AG09319 (cell line): ENCODE measurements around the gene EXOSC9.

Source experiments
- DNase-seq: peaks from one replicate; pipeline ENCODE4 v3.0.0-alpha.2; 2010; ENCODE audit warnings: low read depth; ENCODE audit errors: extremely low read depth
- TF ChIP-seq, protein P1 (sequence below): IDR thresholded peaks from 2 replicates; pipeline ENCODE4 v1.5.1; 2011; ENCODE audit warnings: low read depth, mild to moderate bottlenecking, inconsistent platforms, low read length, moderate library complexity

The EXOSC9 gene

DNA sequence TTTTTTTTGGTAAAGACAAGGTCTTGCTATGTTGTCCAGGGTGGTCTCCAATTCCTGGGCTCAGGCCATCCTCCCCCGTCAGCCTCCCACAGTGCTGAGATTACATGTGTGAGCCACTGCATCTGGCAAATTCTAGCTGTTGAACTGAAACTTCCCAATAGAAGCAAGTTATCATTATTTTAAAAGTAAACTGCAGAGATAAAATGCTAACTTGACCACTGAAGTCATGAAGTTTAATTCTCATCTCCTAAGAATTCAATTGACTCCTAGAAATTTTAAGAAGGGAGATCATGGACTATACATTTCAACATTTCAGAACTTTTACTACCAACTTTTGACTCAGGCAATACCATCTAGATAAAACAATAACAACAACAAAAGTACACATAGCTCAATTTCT is 11.7 kb upstream of the EXOSC9 start:
- TF ChIP-seq, protein P1, sequence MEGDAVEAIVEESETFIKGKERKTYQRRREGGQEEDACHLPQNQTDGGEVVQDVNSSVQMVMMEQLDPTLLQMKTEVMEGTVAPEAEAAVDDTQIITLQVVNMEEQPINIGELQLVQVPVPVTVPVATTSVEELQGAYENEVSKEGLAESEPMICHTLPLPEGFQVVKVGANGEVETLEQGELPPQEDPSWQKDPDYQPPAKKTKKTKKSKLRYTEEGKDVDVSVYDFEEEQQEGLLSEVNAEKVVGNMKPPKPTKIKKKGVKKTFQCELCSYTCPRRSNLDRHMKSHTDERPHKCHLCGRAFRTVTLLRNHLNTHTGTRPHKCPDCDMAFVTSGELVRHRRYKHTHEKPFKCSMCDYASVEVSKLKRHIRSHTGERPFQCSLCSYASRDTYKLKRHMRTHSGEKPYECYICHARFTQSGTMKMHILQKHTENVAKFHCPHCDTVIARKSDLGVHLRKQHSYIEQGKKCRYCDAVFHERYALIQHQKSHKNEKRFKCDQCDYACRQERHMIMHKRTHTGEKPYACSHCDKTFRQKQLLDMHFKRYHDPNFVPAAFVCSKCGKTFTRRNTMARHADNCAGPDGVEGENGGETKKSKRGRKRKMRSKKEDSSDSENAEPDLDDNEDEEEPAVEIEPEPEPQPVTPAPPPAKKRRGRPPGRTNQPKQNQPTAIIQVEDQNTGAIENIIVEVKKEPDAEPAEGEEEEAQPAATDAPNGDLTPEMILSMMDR: no peak
- DNase-seq: no peak

DNA sequence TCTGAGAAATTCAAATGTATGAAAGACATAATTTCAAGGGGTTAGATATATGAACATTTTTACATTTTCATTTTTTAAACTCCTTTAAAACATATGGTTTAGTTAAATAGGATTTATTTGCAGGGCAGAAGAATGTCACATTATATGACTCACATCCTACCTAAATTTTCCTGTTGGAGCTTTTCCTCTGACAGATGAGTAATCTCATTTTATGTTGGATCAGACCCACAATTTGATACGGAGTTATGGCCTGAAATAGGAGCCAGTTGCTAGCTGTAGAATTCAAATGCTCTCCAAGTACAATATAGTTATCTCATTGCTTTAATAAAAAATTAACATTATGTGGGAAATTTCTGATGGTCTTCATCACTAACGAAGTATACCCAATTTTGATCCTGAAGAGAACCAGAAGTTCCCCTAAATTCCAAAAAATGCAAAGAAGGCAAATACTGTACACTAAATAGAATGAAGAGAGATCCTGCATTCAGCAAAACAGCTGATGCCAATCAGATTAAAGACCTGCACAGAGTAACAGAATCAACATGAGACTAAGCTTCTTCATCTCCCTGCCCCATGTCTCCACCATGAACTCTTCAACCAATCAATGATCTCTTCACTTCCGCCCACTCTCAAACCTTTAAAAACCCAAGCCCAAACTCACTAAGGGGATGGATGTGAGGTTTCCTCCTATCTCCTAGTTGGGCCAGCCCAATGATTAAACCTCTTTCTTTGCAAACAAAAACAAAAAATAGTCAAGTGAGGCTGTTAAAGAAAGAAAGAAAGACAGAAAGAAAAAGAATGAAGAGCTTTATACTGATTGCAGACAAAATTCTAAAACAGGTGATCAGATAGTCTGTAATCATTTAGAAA is 10.9 kb upstream of the EXOSC9 start:
- no peak for DNase-seq
- TF ChIP-seq, protein P1: no peak

DNA sequence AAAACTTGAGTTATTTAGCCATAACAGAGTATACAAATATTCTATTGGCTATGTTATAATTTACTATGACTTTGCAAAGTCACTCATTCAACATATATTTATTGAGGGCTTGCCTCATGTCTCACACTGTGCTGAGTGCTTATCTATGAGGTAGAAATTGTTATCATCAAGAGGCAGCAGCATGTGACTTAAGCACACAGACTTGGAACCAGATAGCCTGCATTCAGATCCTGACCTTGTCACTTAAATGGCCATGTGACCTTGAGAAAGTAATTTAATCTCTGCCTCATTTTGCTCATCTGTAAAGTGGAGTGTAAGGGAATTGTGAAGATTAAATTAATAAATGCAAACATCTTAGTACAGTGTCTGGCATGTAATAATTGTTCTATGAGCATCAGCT is 10.1 kb upstream of the EXOSC9 start:
- no peak for DNase-seq
- TF ChIP-seq, protein P1: no peak

DNA sequence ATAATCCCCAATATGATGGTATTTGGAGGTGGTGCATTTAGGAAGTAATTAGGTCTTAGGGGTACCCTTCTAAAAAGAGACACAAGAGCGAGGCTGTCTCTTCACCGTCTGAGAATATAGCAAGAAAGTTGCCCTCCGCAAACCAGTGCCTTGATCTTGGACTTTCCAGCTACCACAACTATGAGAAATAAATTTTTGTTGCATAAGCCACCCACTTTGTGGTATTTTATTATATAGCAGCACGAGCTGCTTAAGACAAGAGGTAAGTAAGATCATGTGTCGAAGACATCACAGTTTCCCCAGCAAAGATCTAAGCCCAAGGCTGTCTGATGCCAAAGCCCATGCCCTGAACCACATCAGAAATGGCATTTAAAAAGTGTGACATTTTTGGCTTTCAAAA is 9.6 kb upstream of the EXOSC9 start:
- TF ChIP-seq, protein P1: no peak
- no peak for DNase-seq

DNA sequence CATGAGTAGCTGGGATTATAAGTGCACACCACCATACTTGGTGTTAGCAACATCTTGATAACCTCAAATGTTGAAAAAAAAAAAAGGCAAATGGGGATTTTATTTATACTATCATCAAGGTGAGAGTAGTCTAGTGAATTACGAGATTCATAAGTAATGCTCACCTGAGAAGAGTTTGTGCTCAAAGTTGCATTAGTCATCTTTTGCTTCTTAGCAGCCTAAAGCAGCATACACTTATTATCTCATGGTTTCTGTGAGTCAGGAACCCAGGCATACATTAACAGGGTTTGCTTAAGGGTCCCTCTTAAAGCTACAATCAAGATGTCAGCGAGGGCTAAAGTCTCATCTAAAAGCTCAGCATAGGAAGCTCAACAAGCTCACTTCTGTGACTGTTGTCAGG is 8.2 kb upstream of the EXOSC9 start:
- TF ChIP-seq, protein P1: no peak
- DNase-seq: no peak

DNA sequence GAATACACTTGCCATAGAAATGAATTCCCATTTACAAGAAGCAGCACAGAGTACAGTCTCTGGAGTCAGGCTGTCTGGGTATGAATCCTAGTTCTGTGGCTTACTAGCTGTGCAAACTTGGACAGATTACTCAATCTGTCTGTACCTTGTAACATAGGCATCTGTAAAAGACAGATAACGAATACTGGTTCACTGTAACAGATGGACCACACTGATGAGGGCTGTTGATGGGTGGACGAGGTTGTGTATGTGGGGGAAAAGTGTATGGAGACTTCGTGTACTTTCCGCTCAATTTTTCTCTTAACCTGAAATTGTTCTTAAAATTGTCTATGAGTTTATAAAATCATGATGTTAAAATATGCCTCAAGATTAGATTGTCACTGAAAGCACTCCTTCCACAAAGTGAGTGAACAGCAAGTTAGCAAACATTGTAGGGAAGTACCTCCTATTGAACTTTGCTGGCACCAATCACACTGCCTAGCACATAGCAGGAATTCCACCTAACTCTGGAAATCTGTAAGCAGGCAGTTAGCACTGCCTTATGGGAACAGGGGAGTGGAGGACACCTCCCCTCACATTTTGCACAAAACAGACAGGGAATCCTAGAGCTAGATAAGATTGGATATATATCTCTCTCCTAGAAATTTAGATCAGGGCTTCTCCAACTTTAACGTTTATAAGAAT is 6.5 kb upstream of the EXOSC9 start:
- DNase-seq: no peak
- TF ChIP-seq, protein P1: no peak

DNA sequence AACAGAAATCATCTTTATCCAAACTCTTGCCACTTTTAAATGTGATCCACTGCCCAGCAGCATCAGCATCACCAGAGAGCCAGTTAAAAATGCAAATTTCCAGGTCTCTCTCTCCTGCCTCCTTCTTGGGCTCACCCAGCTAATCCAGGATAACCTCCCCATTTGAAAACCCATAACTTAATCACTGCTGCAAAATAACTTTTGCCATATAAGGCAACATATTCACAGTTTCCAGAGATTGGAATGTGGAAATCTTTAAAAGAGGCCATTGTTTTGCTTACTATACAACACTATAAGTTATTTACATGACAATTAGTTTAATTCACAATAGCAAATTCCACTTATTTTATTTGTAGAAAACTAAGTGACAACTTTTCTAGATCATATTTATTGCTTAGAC is 4.8 kb upstream of the EXOSC9 start:
- TF ChIP-seq, protein P1: no peak

More for the DNA sequence above, 4.8 kb upstream of the EXOSC9 start:
- no peak for DNase-seq
